GM18505 (cell line): ENCODE measurements around the gene HSD11B1.
A peak's percentile ranks its signal among the peaks of the same experiment; 100 is the strongest.

ENCODE experiments used
- ATAC-seq: cut with Tn5 transposase; IDR thresholded peaks from one replicate; pipeline ENCODE4 v1.9.1; 2021; ENCODE audit not compliant: unreplicated experiment
- POLR2A ChIP-seq: IDR thresholded peaks from 4 replicates; pipeline ENCODE4 v1.6.1; 2011; ENCODE audit warnings: borderline replicate concordance; ENCODE audit not compliant: insufficient read depth, insufficient read length; ENCODE audit errors: extremely low read depth

Gene HSD11B1

DNA sequence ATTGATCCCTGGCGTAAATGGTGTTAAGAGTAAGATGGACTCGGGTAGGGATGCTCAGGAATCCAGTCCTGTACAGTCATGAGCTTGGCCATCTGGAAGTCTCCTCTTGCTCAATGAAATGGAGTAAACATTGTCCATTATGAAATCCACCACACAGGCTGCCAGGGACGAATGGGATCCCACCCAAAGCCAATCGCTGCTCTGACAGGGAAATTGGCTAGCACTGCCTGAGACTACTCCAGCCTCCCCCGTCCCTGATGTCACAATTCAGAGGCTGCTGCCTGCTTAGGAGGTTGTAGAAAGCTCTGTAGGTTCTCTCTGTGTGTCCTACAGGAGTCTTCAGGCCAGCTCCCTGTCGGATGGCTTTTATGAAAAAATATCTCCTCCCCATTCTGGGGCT, at the start of gene HSD11B1:
HSD11B1 (plus strand) TSS at position 263 of the 400 bp plus-strand sequence; CDS start at position 360, 97 bp downstream.
- no peak for ATAC-seq

DNA sequence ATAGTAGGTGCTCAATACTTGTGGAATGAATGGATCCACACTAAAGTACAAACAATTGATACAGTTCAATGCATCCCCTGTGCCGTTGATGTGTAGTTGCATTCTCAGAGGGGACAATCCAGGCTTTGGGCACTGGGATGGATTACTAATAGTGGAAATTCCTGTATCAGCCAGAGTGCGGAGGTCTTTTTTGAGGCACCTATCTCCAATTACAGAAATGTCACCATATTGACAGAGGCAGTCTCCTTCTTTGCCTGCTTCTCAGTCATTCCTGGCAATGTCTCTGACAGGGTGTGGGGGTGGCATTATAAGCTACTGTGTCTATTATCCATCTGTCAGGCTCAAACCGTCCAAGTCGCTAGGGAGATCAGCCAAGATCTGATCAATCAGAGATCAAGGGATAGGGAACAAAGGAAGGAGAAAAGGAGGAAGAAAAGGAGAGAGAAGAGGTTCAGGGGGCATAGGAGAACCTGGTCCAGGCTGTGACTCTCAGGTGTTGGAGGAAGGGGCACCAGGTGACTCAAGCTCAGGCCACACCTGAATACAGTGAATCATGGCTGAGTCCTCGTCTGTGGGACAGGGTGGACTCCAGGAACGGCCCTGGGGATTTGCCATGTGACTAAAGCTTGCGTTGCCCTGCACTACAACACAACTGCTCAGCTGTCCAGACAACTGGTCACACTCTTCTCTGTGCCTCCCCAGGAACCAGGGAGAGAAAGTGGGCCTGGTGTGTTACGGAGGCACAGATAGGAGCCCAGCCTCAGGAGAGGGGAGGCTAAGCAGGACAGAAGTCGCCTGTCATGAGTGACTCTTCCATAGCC, 49.0 kb upstream of the HSD11B1 start:
- TF ChIP-seq POLR2A = no peak
- ATAC-seq = no peak

More for the DNA sequence above, at the start of gene HSD11B1:
- no peak for TF ChIP-seq POLR2A

DNA sequence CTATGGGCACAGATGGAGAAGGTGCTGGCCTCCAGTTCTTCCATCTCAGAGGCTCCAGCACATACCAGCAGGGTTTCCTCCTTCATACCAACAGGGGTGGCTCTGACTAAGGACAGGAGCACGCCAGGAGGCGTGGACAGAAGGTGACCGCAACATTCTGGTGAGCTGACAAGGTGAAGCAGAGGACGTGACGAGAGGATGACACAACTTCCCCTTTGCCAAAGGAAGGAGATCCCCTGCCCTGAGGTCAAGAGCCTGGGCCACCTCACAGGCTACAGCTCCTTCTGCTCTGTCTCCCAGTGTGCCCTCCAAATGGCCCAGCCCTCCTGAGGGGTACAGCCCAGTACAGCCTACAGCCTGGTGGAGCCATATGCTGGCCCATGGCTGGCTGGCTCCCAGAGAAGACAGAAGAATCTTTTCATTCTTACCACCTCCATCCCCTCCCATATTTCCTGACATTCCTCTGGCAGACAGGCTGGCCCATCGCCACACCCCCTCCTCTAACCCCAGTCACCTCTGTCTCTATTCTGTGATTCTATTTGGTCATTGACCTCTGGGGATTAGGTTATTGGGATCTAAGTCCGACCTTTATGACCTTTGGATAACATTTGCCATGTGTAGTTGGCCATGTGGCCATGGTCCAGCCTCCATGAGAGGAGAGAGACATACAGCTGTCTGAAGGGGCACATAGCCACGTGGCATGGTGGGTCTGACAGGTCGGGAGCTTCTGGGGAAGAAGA, 47.3 kb upstream of the HSD11B1 start:
- no peak for ATAC-seq
- TF ChIP-seq POLR2A = no peak

DNA sequence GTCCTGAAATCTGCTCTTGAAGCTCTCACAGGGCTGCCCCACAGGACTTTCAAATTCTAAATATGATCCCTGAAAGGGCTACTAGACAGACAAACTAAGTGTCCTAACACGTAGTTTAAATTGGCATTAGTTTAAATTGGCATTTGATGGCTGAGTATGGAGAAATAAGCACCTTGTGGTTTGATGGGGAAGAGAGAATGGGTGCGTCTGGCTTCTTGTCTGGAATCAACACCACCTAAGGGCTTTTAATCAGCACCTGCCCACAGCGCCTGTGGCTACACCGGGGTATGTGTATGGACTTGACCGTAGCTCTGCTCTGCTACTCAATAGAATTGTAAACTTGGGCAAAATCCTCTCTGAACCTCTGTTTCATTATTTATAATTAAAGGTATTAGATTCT, 46.7 kb upstream of the HSD11B1 start:
- ATAC-seq = no peak
- no peak for TF ChIP-seq POLR2A

DNA sequence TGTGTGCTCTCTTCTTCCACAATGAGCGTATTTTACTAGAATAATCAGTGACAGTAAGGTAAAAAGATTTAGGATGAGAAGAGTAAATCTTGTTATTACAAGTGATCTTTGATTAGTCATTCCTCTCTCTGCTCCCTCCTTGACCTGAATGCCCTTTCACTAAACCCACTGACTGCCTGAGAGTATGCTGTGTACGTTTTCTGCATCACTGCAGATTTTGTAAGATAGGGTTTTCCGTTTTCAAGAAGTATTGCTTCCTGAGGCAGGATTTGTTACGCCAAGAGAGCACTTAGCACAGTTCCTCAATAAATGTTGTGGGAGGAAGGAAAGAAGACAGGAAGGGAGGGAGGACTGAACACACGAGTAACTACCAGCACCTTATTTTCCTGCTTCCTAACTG, 44.7 kb upstream of the HSD11B1 start:
- ATAC-seq = peak; percentile 69
- no peak for TF ChIP-seq POLR2A

DNA sequence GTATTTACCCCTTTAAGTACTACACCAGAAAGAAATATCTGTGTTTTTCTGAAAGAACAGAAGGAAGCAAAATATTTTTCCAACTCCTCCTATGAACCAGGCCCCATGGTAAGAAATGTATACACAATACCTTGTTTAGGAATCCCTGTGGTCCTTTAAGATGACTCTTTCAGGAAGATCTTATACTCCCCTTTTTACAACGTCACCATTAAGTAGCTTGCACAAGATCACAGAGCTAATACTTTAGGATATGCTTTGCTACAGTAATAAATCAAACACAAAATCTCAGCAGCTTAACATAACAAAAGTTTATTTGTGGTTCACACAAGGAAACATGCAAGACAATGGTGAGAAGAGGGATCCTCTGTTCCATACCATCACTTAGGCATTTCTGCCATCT, 43.6 kb upstream of the HSD11B1 start:
- TF ChIP-seq POLR2A = no peak
- no peak for ATAC-seq

DNA sequence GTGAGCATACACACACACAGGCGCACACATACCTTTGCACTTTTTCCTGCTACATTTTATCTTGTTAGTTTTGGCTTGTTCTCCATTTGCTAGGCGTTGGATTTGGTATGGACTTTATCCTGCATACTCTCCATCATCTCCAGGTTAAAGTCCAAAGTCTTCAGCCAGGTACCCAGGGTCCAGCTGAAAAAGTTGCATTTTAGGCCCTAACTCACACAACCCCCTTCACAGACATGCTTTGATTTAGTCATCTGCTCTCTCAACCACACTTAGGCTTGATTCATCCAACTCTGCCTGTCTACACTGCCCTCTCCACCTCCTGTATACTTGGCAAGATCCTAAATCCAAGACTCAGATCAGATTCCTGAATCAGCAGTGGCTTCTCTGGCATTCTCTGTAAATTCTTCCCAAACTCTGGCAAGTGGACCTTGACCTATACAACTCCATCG, 41.7 kb upstream of the HSD11B1 start:
- ATAC-seq = no peak
- TF ChIP-seq POLR2A = no peak

DNA sequence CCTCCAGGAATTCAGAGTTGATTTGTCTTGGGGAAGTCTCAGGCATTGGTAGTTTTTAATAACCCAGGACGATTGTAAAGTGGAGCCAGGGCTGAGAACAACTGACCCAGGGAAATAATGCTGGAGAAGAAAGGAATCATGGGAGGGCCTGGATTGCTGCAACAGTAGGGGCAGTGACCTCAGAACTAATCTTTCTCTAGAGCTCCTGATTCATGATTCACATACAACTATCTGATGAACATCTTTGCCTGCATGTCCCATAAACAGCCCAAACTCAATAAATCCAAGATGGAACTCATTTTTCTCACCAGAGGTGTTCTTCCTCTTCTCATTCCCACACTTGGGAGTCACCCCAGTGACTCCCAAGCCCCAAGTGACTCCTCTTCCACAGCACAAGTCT, 37.5 kb upstream of the HSD11B1 start:
- TF ChIP-seq POLR2A = no peak
- ATAC-seq = no peak

DNA sequence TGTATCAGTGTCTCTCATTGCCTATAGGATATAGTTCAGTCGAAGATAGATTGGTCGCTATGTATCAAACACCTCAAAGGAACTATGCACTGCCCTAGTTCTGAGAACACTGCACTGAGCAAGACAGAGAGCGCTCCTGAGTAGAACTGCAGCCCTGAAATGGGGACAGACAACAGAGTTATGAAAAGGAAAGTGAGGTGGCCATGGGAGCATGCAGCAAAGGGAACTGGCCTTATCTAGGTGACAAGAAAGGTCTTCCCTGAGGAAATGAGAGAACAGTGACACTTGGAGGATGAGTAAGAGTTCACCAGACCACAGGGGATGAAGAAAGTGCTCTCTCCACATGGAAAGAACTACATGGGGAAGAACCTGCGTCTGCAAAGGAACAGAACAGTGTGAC, 36.9 kb upstream of the HSD11B1 start:
- no peak for TF ChIP-seq POLR2A
- ATAC-seq = no peak

DNA sequence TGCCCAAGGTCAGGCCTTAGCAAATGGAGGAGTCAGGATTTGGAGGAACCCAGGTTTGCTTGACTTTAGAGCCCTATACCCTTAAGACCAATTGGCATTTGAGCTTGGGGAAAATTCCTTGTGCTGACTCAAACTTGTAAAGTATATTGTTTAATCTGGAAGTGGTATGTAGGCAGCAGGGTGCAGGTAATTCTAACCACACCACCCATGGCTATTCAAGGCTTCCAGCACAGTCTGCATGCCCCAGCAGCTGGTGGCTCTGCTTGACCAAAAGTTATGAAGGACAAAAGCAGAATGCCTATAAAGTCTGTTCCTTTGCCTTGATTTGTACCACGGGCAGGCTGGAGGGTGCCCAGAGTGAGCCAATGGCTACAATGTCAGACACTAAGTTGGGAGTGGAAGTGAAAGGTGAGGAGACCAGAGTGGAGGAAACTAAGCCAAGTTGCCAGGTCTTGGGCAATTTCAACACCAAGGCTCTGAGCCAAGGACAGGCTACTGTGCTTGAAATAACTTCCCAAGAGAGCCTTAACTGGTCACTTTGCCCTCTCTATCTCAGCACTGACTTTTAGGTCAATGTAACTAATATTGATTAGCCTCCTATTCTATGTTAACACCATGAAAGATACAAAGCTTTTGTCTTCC, 34.1 kb upstream of the HSD11B1 start:
- no peak for ATAC-seq
- TF ChIP-seq POLR2A = no peak

DNA sequence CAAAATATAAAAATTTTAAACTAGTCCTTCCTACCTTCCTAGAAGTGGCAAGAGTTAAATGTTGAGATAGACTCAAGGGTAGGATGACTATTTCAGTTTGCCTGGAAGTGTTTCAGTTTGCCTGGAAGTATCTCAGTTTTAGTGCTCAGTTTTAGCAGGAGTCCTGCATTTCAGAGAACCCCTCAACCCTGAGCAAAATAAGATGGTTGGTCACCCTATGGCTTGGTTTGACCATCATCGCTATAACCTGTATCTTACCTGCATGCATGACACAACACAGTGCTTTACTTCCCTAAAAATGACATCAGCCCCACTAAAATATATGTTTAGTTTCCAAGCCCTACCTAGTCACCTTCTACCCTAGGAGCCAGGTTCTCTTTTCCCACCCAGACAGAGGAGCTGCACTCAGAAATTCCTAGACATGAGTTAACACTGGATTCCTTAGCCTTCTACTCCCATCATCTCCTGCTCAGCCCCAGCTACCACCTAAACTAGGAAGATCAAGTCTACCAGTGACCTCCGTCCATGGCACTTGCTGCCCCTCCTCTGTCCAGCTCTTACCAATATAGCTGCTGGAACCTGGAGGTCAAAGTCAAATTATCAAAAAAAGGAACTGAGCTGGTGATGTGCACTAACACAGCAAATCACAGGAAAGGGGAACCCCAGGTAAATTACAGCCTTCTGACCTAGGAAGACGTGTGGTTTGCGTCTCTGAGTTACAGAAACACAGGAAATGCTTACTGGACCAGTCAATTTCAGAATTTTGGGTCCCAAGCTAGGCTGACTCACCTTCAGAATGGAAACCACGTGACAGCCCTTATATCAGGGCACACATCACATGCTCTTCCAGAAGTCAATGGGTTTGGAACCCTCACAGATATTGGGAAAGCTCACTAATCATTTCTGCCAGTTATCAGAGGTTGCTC, 31.7 kb upstream of the HSD11B1 start:
- ATAC-seq = peak; percentile 82

DNA sequence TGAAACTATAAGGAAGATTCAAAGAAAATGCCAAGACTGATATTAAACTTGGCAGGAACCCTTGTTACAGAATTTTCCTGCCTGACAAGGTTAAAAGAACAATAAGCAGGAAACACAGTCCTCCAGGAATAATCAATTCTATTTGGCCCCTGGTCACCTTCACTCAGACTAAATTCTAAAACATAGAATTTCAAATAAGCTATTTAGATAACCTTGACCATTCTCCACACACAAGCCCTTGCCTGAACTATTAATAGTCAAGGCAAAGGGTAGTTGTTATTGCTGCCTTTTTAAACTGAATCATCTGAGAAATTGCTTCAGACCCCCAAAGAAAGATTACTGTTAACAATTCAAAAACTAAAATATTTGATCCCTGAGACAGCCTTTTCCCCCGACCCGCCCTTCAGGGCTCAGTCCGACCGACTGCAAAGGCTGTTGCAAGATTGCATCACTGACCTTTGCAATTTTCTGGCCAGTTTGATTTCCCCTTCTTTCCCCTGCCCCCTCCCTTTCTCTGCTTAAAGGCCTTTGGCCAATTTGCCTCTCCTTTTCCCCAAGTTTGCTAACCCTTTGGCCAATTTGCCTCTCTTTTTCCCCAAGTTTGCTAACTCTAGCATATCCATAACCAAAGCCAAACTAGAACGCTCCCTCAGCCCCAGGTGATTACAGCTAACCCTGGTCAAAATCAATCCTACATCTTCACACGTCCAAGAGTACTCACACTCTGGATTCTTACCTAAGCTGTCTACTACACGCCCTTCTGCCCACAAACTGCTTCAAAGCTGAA, 30.8 kb upstream of the HSD11B1 start:
- no peak for ATAC-seq
- no peak for TF ChIP-seq POLR2A

More for the DNA sequence above, 31.7 kb upstream of the HSD11B1 start:
- TF ChIP-seq POLR2A = no peak

DNA sequence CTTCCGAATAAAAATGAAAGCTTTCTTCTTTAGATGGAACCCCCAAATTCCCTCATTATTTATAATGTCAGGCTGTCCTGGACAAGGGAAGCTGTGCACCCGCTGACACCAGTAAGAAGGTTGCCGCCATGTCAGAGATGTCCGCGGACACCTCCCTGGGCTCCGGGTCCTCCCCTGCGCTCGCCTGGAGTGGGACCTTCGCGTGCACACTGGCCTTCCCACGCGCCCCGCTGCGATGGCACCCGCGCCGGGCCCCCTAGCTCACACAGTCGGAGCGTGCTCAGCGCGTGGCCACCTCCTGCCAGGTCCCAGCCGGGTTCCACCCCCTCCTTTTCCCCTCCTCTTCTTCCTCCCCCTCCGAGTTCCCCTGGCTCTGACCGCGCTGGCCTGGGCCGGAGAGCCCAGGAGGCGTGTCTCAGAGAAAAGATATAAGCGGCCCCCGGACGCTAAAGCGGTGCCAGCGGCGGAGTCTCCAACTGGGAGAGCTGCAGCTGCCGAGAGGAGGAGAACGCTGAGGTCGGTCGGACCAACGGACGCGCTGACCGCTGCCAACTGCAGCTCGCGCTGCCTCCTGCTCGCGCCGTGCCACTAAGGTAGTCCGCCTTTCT, 29.6 kb upstream of the HSD11B1 start, which contains the start of gene G0S2:
G0S2 (plus strand) TSS at position 456 of the 608 bp plus-strand sequence. CDS start 273 bp downstream, outside the sequence.
- ATAC-seq = no peak
- no peak for TF ChIP-seq POLR2A
